ENCODE results near the gene DDX50.

- TF ChIP-seq CTCF (IDR thresholded peaks at IDR 0.05; ENCODE audit: low read depth, low read length, poor library complexity, severe bottlenecking) (no peak), EZH2phosphoT487 (IDR thresholded peaks at IDR 0.05; ENCODE audit: borderline replicate concordance, low read length) (no peak)
Observed at GRCh38 chr10:68861253-68861652, 39.9 kb upstream of the DDX50 start.
